A549 (cell line): Measurements from ENCODE around the gene COL16A1.

ENCODE experiments used
- CTCF ChIP-seq: fragments of >200 bp; sonication (Bioruptor Twin); formaldehyde crosslinking; IDR thresholded peaks from 3 replicates; pipeline ENCODE4 v1.5.1; 2016
- HMGXB4 ChIP-seq: fragments of 250-450 bp; sonication (Bioruptor Pico); IDR thresholded peaks from 2 replicates; pipeline ENCODE4 v1.5.0; 2021; ENCODE audit warnings: mild to moderate bottlenecking, moderate library complexity, borderline replicate concordance
- POLR2A ChIP-seq: IDR thresholded peaks from 2 replicates; pipeline ENCODE4 v1.6.1; 2012; ENCODE audit warnings: mild to moderate bottlenecking, low read length
- USF2 ChIP-seq: fragments of 450-650 bp; IDR thresholded peaks from 2 replicates; pipeline ENCODE4 v1.6.1; 2014; ENCODE audit warnings: antibody characterized with exemption

GRCh38 chr1:31653717-31654473 is 49.9 kb downstream of the COL16A1 start:
- TF ChIP-seq HMGXB4 (CRISPR knock-in tag) (no peak), CTCF (no peak), POLR2A (no peak), USF2 (no peak)
